ENCODE data around the gene MAML3.

DNA sequence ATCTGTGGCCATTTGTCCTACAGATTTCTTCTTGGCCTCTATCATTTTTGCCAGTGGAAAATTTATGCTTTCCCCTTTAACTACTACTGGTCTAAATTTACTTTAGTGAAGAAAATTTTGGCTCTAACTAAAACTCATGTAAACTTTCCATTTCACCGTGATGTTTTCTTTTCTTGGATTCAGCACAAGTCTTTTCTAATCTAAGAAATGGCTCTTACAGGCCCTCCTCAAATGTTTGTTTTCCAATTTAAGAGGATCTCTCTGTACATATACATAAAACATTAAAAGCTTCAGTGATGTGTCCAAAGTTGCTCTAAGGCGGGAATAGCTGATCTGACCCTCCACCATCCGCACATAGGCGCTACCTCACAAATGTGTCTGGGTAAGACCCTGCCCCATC lies 68.1 kb downstream of the MAML3 start:
- TF ChIP-seq CTCF (IDR thresholded peaks at IDR 0.05) = no peak
- no peak for TF ChIP-seq POLR2A (IDR thresholded peaks at IDR 0.05)

Measured in uterus (tissue), 2 donors.